MM.1S (cell line): ENCODE data around the gene HS3ST1.

Experiments
- DNase-seq: peaks from one replicate; pipeline ENCODE4 v3.0.0-alpha.2; 2015
- H2AFZ ChIP-seq: fragments of 300-600 bp; sonication (generic); 2 replicates; pipeline ENCODE4 v1.6.0; 2016; ENCODE audit warnings: antibody characterized with exemption, low read length
- H3F3A ChIP-seq: fragments of 300-600 bp; sonication (generic); 2 replicates; pipeline ENCODE4 v1.6.1; 2016; ENCODE audit warnings: mild to moderate bottlenecking, antibody characterized with exemption, low read length, moderate library complexity, mixed read lengths; ENCODE audit not compliant: insufficient read depth
- H3K27ac ChIP-seq: fragments of 300-600 bp; sonication (generic); 2 replicates; pipeline ENCODE4 v1.5.1; 2016; ENCODE audit warnings: mild to moderate bottlenecking, low read length
- H3K27me3 ChIP-seq: fragments of 300-600 bp; sonication (generic); replicated peaks from 2 replicates; pipeline ENCODE4 v1.6.0; 2016; ENCODE audit warnings: low read length; ENCODE audit not compliant: insufficient read depth
- H3K36me3 ChIP-seq: fragments of 300-600 bp; sonication (generic); replicated peaks from 2 replicates; pipeline ENCODE4 v1.6.1; 2016; ENCODE audit warnings: mild to moderate bottlenecking, low read length, mixed read lengths; ENCODE audit not compliant: insufficient read depth
- H3K4me1 ChIP-seq: fragments of 300-600 bp; sonication (generic); 2 replicates; pipeline ENCODE4 v1.6.1; 2016; ENCODE audit warnings: low read length, mixed read lengths
- H3K4me2 ChIP-seq: fragments of 300-600 bp; sonication (generic); 2 replicates; pipeline ENCODE4 v1.6.0; 2016; ENCODE audit warnings: low read depth, low read length
- H3K4me3 ChIP-seq: fragments of 300-600 bp; sonication (generic); 2 replicates; pipeline ENCODE4 v1.5.1; 2016; ENCODE audit warnings: low read length, mixed read lengths
- H3K79me2 ChIP-seq: fragments of 300-600 bp; sonication (generic); 2 replicates; pipeline ENCODE4 v1.6.1; 2016; ENCODE audit warnings: mixed run types, low read length, mixed read lengths
- H3K9ac ChIP-seq: fragments of 300-600 bp; sonication (generic); 2 replicates; pipeline ENCODE4 v1.6.1; 2016; ENCODE audit warnings: low read length, mixed read lengths
- H3K9me2 ChIP-seq: fragments of 300-600 bp; sonication (generic); replicated peaks from 2 replicates; pipeline ENCODE4 v1.6.1; 2016; ENCODE audit warnings: mild to moderate bottlenecking, low read length, mixed read lengths; ENCODE audit not compliant: insufficient read depth
- H3K9me3 ChIP-seq: fragments of 300-600 bp; sonication (generic); replicated peaks from 2 replicates; pipeline ENCODE4 v1.6.1; 2016; ENCODE audit warnings: mild to moderate bottlenecking, low read length, mixed read lengths; ENCODE audit not compliant: insufficient read depth
- H4K20me1 ChIP-seq: fragments of 300-600 bp; sonication (generic); 2 replicates; pipeline ENCODE4 v1.6.1; 2016; ENCODE audit warnings: mild to moderate bottlenecking, low read length, moderate library complexity, mixed read lengths; ENCODE audit not compliant: insufficient read depth
- EZH2 ChIP-seq: fragments of 300-600 bp; sonication (generic); optimal IDR thresholded peaks from 2 replicates; pipeline ENCODE3; 2017; ENCODE audit warnings: low read depth, mild to moderate bottlenecking, antibody characterized with exemption, low read length, mixed read lengths
- EZH2phosphoT487 ChIP-seq: fragments of 300-600 bp; sonication (generic); IDR thresholded peaks from 2 replicates; pipeline ENCODE4 v1.6.1; 2018; ENCODE audit warnings: antibody characterized with exemption, low read length
- TF ChIP-seq, protein P1 (sequence below): fragments of 300-600 bp; sonication (generic); IDR thresholded peaks from 2 replicates; pipeline ENCODE4 v1.5.1; 2016; ENCODE audit warnings: antibody characterized with exemption, low read length, mixed read lengths

Gene HS3ST1

DNA sequence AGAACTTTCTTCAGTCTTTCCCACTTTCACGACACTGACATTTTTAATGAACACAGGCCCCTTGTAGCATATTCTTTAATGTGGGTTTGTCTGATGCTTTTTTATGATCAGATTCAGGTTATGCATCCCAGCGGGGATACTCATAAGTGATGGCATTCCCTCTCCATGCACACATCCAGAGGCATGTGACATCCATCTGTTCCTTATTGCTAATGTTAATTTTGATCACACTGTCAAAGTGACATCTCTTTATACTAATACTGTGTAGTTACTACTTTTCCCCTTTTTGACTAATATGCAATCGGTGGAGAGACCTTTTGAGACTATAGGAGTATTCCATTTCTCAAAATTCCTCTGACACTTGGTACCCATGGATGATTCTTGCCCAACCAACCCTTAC, 43.8 kb upstream of the HS3ST1 start:
- H4K20me1 ChIP-seq, result no peaks in the 10 kb centered on the region
- H3K36me3 ChIP-seq, result no peaks in the 10 kb centered on the region
- DNase-seq, result no peak
- H3K79me2 ChIP-seq, result no peaks in the 10 kb centered on the region
- H3F3A ChIP-seq, result peaks cover 28% of the 10 kb centered on the region
- no peak overlapping the region for H3K9ac ChIP-seq
- no peaks in the 10 kb centered on the region for H3K9me3 ChIP-seq
- H3K27ac ChIP-seq, result no peak overlapping the region
- no peaks in the 10 kb centered on the region for H3K9me2 ChIP-seq
- TF ChIP-seq, protein P1, sequence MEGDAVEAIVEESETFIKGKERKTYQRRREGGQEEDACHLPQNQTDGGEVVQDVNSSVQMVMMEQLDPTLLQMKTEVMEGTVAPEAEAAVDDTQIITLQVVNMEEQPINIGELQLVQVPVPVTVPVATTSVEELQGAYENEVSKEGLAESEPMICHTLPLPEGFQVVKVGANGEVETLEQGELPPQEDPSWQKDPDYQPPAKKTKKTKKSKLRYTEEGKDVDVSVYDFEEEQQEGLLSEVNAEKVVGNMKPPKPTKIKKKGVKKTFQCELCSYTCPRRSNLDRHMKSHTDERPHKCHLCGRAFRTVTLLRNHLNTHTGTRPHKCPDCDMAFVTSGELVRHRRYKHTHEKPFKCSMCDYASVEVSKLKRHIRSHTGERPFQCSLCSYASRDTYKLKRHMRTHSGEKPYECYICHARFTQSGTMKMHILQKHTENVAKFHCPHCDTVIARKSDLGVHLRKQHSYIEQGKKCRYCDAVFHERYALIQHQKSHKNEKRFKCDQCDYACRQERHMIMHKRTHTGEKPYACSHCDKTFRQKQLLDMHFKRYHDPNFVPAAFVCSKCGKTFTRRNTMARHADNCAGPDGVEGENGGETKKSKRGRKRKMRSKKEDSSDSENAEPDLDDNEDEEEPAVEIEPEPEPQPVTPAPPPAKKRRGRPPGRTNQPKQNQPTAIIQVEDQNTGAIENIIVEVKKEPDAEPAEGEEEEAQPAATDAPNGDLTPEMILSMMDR, result no peak
- no peak for TF ChIP-seq EZH2phosphoT487
- TF ChIP-seq EZH2, result no peak
- H3K4me2 ChIP-seq, result no peak overlapping the region
- no peaks in the 10 kb centered on the region for H3K27me3 ChIP-seq
- peaks cover 30% of the 10 kb centered on the region for H3K4me1 ChIP-seq
- no peak overlapping the region for H3K4me3 ChIP-seq
- no peak overlapping the region for H2AFZ ChIP-seq

DNA sequence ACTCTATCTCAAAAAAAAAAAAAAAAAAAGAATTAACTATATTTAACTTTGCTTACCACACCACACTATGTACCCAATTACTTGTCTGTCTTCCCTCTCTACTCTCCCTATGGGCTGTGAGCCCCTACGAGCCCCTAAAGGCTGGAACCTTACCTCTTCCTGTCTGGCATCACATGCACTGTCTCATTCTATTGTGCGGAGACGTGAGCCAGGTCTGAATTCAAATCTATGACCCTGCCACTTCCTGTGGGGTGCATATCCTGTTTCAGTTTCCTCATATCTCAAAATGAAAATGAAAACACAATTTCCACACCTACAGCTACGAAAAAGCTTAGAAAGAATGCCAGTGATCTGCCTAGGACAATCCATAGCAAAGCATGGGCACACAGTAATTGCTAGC, 42.9 kb upstream of the HS3ST1 start:
- Histone ChIP-seq H2AFZ (peak overlapping the region; percentile 45; the same call in 1 of the 2 replicates), H4K20me1 (no peaks in the 10 kb centered on the region), H3K36me3 (no peaks in the 10 kb centered on the region), H3K27ac (peak overlapping the region; percentile 86; the same call in 1 of the 2 replicates), H3K79me2 (no peaks in the 10 kb centered on the region), H3K9ac (peak overlapping the region; percentile 39), H3K9me2 (no peaks in the 10 kb centered on the region), H3K27me3 (no peaks in the 10 kb centered on the region), H3F3A (peaks cover 28% of the 10 kb centered on the region), H3K4me1 (peaks cover 30% of the 10 kb centered on the region), H3K9me3 (no peaks in the 10 kb centered on the region), H3K4me3 (peak overlapping the region; percentile 61), H3K4me2 (peak overlapping the region; percentile 82)
- TF ChIP-seq EZH2 (no peak), EZH2phosphoT487 (no peak)
- TF ChIP-seq, protein P1, result no peak
- peak; percentile 90 for DNase-seq

DNA sequence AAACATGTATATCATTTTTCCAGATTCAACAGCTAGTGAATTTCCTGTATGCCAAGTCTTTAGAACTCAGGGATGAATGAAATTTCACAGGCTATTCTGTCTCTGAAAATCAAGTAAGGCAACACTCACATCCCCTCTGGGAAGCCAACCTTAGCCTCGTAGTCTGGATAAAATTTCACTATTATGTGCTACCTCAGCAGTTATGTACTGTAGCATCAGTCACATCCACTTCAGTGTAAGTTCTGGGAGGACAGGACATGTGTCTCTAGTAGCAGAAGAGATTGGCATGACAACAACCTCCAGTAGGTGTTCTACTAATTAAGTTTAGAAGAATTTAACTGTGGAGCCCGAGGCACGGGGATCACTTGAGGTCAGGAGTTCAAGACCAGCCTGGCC, 42.4 kb upstream of the HS3ST1 start:
- TF ChIP-seq, protein P1, result no peak
- TF ChIP-seq EZH2phosphoT487 (no peak), EZH2 (no peak)
- Histone ChIP-seq H3K4me3 (peak overlapping the region; percentile 25), H3K36me3 (no peaks in the 10 kb centered on the region), H2AFZ (no peak overlapping the region), H3K9me3 (no peaks in the 10 kb centered on the region), H3K4me1 (peaks cover 30% of the 10 kb centered on the region), H3K27ac (peak overlapping the region; percentile 86), H3K9ac (peak overlapping the region; percentile 3; the same call in 1 of the 2 replicates), H3K4me2 (peak overlapping the region; percentile 82), H3K9me2 (no peaks in the 10 kb centered on the region), H3K79me2 (no peaks in the 10 kb centered on the region), H3K27me3 (no peaks in the 10 kb centered on the region), H3F3A (peaks cover 28% of the 10 kb centered on the region), H4K20me1 (no peaks in the 10 kb centered on the region)
- peak; percentile 24 for DNase-seq
